Cardiac fibroblast (primary cell): ENCODE results near the gene NECAB2.
A peak's percentile ranks its signal among the peaks of the same experiment; 100 is the strongest.

Source experiments
- DNase-seq, 2 donors: peaks; one replicate each; pipeline versions ENCODE4 v3.0.0 to v3.0.0-alpha.2; 2010; ENCODE audit warnings: low read depth in 2 of 2
- H3K4me3 ChIP-seq, 2 donors: replicated peaks in 1 of 2; 1 replicate in 1 of 2; 2 replicates in 1 of 2; pipeline ENCODE4 v1.5.1; 2011; ENCODE audit warnings: low read depth in 2 of 2, low read length in 2 of 2, mild to moderate bottlenecking in 2 of 2, moderate library complexity in 1 of 2
- TF ChIP-seq, protein P1 (sequence below): IDR thresholded peaks from one replicate; pipeline ENCODE4 v1.5.1; 2011; ENCODE audit warnings: low read depth, mild to moderate bottlenecking, low read length, inconsistent platforms

Gene NECAB2

DNA sequence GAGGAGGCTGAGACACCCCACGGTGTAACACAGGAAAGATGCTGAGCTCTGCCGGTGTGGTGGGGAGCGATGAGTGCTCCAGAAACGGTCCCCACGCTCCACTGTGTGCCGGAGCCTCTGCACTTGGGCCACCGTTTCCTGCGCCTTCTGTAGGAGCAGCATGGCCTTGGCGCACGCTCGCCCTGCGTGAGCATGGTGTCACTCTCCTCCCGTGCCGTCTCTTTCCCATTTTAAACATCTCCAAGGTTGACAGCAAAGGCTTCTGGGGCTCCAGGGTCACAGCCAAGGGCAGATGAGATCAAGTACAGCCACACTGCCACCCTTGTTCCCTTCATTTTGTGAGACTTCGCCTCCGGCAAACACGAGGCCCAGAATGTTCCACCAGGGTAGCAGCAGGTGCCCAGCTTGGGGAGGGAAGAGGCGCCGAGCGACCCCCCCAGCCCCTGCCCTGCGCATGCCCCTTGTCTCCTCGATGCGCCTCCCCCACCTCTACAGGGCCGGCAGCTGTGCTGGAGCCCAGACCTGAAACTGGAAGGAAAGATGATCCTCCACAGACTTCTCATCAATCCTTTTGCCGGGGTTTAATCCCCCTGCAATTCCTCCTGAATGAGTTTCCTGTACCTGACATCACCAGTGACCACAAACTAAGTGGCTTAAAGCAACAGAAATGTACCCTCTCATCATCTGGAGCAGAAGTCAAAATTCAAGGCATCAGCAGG, 34.9 kb upstream of the NECAB2 start:
- TF ChIP-seq, protein P1, sequence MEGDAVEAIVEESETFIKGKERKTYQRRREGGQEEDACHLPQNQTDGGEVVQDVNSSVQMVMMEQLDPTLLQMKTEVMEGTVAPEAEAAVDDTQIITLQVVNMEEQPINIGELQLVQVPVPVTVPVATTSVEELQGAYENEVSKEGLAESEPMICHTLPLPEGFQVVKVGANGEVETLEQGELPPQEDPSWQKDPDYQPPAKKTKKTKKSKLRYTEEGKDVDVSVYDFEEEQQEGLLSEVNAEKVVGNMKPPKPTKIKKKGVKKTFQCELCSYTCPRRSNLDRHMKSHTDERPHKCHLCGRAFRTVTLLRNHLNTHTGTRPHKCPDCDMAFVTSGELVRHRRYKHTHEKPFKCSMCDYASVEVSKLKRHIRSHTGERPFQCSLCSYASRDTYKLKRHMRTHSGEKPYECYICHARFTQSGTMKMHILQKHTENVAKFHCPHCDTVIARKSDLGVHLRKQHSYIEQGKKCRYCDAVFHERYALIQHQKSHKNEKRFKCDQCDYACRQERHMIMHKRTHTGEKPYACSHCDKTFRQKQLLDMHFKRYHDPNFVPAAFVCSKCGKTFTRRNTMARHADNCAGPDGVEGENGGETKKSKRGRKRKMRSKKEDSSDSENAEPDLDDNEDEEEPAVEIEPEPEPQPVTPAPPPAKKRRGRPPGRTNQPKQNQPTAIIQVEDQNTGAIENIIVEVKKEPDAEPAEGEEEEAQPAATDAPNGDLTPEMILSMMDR = no peak
- no peak for DNase-seq
- H3K4me3 ChIP-seq = no peak overlapping the region

DNA sequence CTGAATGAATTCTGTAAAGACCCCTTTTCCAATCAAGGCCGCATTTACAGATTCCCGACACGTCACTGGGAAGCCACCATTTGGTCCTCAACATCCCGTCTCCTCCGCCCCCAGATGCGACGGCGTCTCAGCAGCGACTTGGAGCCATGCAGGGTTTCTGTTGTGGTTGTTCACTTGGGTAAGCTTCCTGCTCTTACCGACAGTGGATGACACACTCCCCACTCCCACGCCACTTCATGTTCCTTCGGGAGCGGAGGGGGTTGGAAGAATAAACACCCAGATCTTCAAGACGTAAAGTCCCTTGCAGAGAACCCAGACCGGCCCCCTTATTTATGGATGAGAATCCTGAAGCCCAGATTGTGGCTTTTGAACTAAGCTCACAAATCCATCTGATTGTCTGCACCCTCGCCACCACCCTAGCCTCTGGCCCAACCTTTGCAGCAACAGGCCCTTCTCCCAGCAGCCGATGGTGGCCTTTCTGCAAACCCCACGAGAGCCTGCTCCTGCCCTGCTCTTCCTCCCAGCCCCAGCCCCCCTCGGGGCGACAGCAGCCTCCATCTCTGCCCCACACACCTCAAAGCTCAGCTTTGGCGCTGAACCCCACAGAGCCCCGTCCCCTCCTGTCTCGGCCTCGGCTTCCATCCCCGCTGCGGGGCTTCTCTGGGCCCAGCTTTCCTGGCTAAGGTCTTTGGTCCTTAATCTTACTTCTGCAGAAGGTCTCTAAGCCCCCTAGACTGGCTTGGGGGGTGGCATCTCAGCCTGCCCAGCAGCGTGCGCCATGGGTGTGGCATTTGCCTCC, 34.0 kb upstream of the NECAB2 start:
- TF ChIP-seq, protein P1 = no peak
- DNase-seq = peak; percentile 16 to 39
- no peak overlapping the region for H3K4me3 ChIP-seq

DNA sequence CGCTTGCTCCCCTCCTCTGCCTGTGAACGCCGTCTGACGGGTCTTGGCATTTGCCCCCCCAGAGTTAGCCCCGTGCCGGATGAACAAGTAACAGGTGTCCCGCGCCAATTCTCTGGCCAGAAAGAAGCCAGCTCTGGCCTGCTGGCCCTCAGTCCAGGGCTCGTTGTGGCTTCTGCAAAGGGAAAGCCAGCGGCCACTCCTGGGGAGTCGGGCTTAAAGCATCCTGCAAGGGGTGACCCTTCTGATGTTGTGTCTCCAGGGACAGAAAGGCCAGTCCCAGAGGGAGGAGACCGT, 33.4 kb upstream of the NECAB2 start:
- no peak for DNase-seq
- TF ChIP-seq, protein P1 = no peak
- H3K4me3 ChIP-seq = no peak overlapping the region

DNA sequence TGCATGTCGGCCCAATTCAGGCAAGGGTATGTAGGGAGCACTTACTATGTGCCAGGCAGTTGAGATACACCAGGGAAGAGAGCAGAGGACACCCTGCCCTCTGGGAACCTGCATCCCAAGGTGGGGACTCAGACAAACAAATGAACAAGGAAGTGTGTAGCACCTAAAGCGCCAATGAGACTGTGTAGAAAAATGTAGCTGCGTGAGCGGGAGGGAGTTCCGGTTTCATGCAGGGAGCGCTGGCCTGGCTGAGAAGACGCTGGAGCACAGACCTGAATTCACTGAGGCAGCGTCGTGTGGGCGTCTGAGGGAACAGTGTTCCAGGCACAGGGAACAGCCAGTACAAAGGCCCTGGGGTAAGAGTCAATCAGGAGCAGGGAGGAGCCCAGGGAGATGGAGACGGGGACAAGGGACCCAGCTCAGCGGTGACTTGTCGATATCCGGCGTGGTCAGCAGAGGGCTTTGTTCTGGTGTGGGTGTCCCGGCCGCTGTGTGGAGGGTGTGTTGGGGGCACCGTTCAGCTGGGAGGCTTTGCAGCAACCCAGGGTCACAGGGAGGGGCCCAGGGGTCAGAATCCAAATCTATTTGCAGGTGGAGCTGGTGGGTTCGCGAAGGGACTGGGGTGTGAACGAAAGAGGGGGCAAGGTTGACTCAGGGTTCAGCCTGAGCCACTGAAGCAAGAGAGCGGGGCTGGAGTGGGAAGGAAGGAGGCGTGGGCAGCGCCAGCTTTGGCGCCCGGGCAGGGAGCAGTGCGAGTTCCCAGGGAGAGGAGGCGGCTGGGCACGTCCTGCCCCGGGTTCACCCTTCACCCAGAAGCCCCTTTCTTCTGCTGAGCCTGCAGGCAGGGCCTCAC, 32.8 kb upstream of the NECAB2 start:
- H3K4me3 ChIP-seq = no peak overlapping the region
- TF ChIP-seq, protein P1 = no peak
- no peak for DNase-seq

DNA sequence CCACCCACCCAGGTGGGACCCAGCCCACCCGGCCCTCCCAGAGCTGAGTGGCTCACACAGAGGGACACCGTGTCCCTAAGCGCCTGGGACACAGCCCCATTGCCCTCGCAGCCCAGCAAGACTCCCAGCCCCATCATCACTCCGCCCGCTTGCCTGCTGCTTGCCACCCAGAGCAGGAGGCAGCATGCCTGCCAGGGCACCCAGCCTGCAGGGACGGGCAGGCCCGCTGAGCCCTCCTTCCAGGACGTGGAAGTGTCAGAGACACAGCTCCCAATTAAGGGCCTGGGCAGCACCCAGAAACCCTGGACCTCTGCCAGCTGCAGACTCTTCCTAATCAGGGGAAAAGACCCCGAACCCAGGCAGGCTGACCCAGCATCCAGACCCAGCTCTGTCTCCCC, 32.2 kb upstream of the NECAB2 start:
- H3K4me3 ChIP-seq = no peak overlapping the region
- TF ChIP-seq, protein P1 = no peak
- no peak for DNase-seq

DNA sequence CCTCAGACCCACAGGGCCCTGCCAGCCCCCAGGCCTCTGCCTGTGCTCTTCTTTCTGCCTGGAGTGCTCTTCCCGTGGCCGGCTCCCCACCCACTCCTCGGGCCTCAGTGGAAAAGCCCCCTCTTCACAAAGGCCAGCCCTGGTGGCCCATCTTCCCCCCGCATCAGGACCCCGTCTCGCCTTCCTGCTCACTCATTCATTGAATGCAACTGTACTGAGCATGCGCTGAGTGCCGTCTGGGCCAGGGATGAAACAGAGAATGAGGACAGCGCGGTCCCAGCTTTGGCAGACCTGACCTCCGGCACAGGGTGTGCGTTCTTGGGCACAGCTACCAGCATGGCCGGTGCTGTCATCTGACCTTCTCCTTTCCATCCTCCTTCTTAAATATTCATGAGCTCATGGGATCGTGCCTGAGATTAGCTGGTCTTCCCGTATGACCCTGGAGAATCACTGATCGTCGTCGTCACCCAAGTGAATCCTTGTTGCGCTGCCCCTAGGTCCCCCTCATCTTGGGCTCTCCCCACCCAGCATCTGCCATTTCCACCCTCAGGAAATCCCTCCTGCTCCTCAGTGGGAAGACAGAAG, 31.4 kb upstream of the NECAB2 start:
- TF ChIP-seq, protein P1 = no peak
- H3K4me3 ChIP-seq = no peak overlapping the region
- DNase-seq = no peak
